AG04450 (cell line): ENCODE measurements around the gene LRP11. TPM values are rescaled to one million over a fixed set of nuclear protein-coding genes. Genes with fewer than 3 reads are reported as not detected.

Experiments
- CTCF ChIA-PET: fragments of 300-600, 350-600 bp; formaldehyde crosslinking; extraction: SDS; loops from one replicate; lab custom pipeline; 2022; ENCODE audit warnings: antibody characterized with exemption, inconsistent platforms; lab: Charles Lee
- POLR2A ChIA-PET: fragments of 350-600 bp; formaldehyde crosslinking; extraction: SDS; loops from one replicate; lab custom pipeline; 2021; ENCODE audit warnings: antibody characterized with exemption, inconsistent platforms; lab: Yijun Ruan, JAX
- DNase-seq: peaks from one replicate; pipeline ENCODE4 v3.0.0-alpha.2; 2011; ENCODE audit warnings: low read depth, low spot score
- H3K27ac ChIP-seq: one replicate; pipeline ENCODE4 v1.5.1; 2012; ENCODE audit warnings: low read depth, low read length, control low read depth
- H3K27me3 ChIP-seq: one replicate; pipeline ENCODE4 v1.6.0; 2012; ENCODE audit warnings: low read length; ENCODE audit not compliant: control insufficient read depth, insufficient read depth
- H3K4me3 ChIP-seq: 2 replicates; pipeline ENCODE4 v1.5.1; 2011; ENCODE audit warnings: mild to moderate bottlenecking, low read depth, low read length, control low read depth
- H3K9me3 ChIP-seq: 2 replicates; pipeline ENCODE4 v1.5.1; 2012; ENCODE audit warnings: low read length; ENCODE audit not compliant: control insufficient read depth, insufficient read depth
- polyA plus RNA-seq: library from polyadenylated mRNA; depleted of rRNA; stranded (reverse); fragments of >200 nt; gene quantifications from 2 replicates; pipeline ENCODE4 v1.2.3, GENCODE V29; 2011
- TF ChIP-seq, protein P1 (sequence below): IDR thresholded peaks from 2 replicates; pipeline ENCODE4 v1.5.1; 2011; ENCODE audit warnings: low read depth, low read length, control low read depth, inconsistent platforms

The LRP11 gene
- polyA plus RNA-seq, 1 experiment, result 71.0 TPM

- TF ChIP-seq, protein P1, sequence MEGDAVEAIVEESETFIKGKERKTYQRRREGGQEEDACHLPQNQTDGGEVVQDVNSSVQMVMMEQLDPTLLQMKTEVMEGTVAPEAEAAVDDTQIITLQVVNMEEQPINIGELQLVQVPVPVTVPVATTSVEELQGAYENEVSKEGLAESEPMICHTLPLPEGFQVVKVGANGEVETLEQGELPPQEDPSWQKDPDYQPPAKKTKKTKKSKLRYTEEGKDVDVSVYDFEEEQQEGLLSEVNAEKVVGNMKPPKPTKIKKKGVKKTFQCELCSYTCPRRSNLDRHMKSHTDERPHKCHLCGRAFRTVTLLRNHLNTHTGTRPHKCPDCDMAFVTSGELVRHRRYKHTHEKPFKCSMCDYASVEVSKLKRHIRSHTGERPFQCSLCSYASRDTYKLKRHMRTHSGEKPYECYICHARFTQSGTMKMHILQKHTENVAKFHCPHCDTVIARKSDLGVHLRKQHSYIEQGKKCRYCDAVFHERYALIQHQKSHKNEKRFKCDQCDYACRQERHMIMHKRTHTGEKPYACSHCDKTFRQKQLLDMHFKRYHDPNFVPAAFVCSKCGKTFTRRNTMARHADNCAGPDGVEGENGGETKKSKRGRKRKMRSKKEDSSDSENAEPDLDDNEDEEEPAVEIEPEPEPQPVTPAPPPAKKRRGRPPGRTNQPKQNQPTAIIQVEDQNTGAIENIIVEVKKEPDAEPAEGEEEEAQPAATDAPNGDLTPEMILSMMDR, result no peak
- H3K27me3 ChIP-seq, result no peaks in the 10 kb centered on the region
- peak overlapping the region; percentile 34 for H3K27ac ChIP-seq
- ChIA-PET CTCF (interaction anchor here (0.8 to 1.0 kb wide), 4 partner anchors 9 to 95 kb away, joined by 3 to 4 read pairs (median 3); no protein-coding TSS in a partner anchor), POLR2A (no interaction called here)
- DNase-seq, result no peak
- H3K9me3 ChIP-seq, result peaks cover 4% of the 10 kb centered on the region; the same call in 1 of the 2 replicates
- no peak overlapping the region for H3K4me3 ChIP-seq
Observed at GRCh38 chr6:149831308-149831820, 32.8 kb downstream of the LRP11 start.

- no peak overlapping the region; the same call in 1 of the 2 replicates for H3K4me3 ChIP-seq
- CTCF ChIA-PET, result interaction anchor here (0.8 to 1.0 kb wide), 2 partner anchors 10 to 96 kb away, joined by 3 to 4 read pairs; no protein-coding TSS in a partner anchor
- peaks cover 4% of the 10 kb centered on the region; the same call in 1 of the 2 replicates for H3K9me3 ChIP-seq
- DNase-seq, result no peak
- H3K27me3 ChIP-seq, result no peaks in the 10 kb centered on the region
- H3K27ac ChIP-seq, result peak overlapping the region; percentile 34
- POLR2A ChIA-PET, result no interaction called here
- TF ChIP-seq, protein P1, result no peak
Observed at GRCh38 chr6:149830731-149831307, 33.3 kb downstream of the LRP11 start.

- DNase-seq, result no peak
- POLR2A ChIA-PET, result no interaction called here
- Histone ChIP-seq H3K4me3 (no peak overlapping the region), H3K27me3 (no peaks in the 10 kb centered on the region), H3K27ac (no peak overlapping the region), H3K9me3 (no peaks in the 10 kb centered on the region)
- TF ChIP-seq, protein P1, result no peak
- CTCF ChIA-PET, result interaction anchor here (2.0 kb wide), 2 partner anchors 9 to 40 kb away, joined by 4 to 7 read pairs; no protein-coding TSS in a partner anchor
Observed at GRCh38 chr6:149825292-149825691, 38.9 kb downstream of the LRP11 start.

DNA sequence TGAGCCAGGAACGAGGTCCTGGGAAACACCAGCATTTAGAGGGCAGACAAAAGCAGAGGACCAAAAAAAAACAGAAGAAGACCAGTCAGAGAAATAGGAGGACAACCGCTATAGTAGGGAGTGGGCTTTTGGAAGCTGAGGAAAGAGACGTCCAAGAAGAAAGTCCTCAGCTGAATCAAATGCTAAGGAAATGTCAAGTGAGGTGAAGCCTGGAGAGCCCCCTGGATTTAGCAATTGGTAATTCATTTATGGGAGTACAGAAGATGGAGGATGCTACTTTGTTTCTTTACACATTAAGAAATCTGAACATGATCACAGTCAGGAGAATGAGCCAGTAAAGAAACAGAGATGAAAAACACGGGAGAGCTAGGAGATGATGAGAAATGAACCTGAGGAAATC lies 41.1 kb downstream of the LRP11 start:
- TF ChIP-seq, protein P1, result no peak
- DNase-seq, result no peak
- H3K4me3 ChIP-seq, result no peak overlapping the region
- no peaks in the 10 kb centered on the region for H3K27me3 ChIP-seq
- no peaks in the 10 kb centered on the region for H3K9me3 ChIP-seq
- ChIA-PET POLR2A (interaction anchor here (0.7 kb wide), 1 partner anchor 11 kb away, joined by 7 read pairs; no protein-coding TSS in a partner anchor), CTCF (no interaction called here)
- H3K27ac ChIP-seq, result no peak overlapping the region

- no peaks in the 10 kb centered on the region for H3K27me3 ChIP-seq
- TF ChIP-seq, protein P1, result no peak
- CTCF ChIA-PET, result interaction anchor here (1.2 kb wide), 1 partner anchor 15 kb away, joined by 4 read pairs; no protein-coding TSS in a partner anchor
- H3K4me3 ChIP-seq, result no peak overlapping the region
- no peak for DNase-seq
- no peak overlapping the region for H3K27ac ChIP-seq
- POLR2A ChIA-PET, result no interaction called here
- no peaks in the 10 kb centered on the region for H3K9me3 ChIP-seq
Observed at GRCh38 chr6:149821492-149821891, 42.7 kb downstream of the LRP11 start.
